Measurements from ENCODE around the gene UFD1.

Gene UFD1

DNA sequence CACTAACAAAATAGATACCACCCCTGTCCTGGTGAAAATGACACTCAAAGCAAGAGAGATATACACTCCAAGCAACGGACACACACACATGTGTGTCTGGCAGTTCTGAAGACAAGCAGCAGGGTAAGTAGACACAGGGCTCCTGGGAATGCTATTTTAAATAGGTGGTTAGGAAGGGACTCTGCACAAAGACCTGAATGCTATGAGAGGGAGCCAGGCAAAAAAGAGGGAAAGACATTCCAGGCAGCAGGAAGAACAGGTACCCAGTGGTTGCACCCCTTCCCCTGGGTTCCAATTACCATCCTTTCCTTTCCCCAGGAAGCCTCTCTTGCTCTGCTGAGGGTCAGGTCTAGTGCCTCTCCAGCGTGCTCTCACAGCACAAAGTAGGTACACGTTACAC, 3.0 kb downstream of the UFD1 start:
- no peak overlapping the region for H3K4me3 ChIP-seq (IDR thresholded peaks at IDR 0.05; ENCODE audit: insufficient read depth, low read depth, low read length)
- no peak overlapping the region for H2AFZ ChIP-seq (ENCODE audit: low read depth)
- TF ChIP-seq, protein P1, sequence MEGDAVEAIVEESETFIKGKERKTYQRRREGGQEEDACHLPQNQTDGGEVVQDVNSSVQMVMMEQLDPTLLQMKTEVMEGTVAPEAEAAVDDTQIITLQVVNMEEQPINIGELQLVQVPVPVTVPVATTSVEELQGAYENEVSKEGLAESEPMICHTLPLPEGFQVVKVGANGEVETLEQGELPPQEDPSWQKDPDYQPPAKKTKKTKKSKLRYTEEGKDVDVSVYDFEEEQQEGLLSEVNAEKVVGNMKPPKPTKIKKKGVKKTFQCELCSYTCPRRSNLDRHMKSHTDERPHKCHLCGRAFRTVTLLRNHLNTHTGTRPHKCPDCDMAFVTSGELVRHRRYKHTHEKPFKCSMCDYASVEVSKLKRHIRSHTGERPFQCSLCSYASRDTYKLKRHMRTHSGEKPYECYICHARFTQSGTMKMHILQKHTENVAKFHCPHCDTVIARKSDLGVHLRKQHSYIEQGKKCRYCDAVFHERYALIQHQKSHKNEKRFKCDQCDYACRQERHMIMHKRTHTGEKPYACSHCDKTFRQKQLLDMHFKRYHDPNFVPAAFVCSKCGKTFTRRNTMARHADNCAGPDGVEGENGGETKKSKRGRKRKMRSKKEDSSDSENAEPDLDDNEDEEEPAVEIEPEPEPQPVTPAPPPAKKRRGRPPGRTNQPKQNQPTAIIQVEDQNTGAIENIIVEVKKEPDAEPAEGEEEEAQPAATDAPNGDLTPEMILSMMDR (conservative IDR thresholded peaks at IDR 0.05; ENCODE audit: low read depth, low read length) = no peak
- no peak overlapping the region for H3K27ac ChIP-seq
- H4K20me1 ChIP-seq (ENCODE audit: insufficient read depth) = no peaks in the 10 kb centered on the region; the same call in 1 of the 2 replicates
- H3K79me2 ChIP-seq (ENCODE audit: insufficient read depth, low read depth) = peaks cover 53% of the 10 kb centered on the region
- peaks cover 37% of the 10 kb centered on the region for H3K4me1 ChIP-seq (ENCODE audit: low read depth, poor library complexity, severe bottlenecking)
- H3K9ac ChIP-seq = no peak overlapping the region
- H3K4me2 ChIP-seq = no peak overlapping the region
- H3K36me3 ChIP-seq (ENCODE audit: insufficient read depth) = no peaks in the 10 kb centered on the region
- no peaks in the 10 kb centered on the region for H3K27me3 ChIP-seq (ENCODE audit: insufficient read depth, low read depth)

DNA sequence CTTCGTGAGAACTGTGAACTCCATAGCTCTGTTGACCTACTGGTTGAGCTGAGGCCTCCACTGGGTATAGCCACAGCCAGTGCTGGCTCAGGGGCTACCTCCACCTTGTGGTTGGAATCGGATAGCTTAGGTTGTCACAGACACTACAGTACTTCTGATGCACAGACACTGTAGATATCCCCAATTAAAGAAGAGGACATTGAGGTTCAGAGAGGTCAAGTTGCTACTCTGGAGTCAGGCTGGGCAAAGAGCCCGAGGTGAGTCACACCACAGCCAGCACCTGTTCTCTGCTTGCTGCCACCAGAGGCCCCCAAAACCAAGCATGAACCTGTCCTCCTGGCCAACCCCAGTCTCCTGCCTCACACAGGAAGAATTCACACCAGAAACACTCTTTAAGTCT, 5.4 kb downstream of the UFD1 start:
- Histone ChIP-seq H3K36me3 (ENCODE audit: insufficient read depth) (no peaks in the 10 kb centered on the region), H3K4me1 (ENCODE audit: low read depth, poor library complexity, severe bottlenecking) (peaks cover 33% of the 10 kb centered on the region), H3K4me3 (IDR thresholded peaks at IDR 0.05; ENCODE audit: insufficient read depth, low read depth, low read length) (no peak overlapping the region), H4K20me1 (ENCODE audit: insufficient read depth) (no peaks in the 10 kb centered on the region; the same call in 1 of the 2 replicates), H3K79me2 (ENCODE audit: insufficient read depth, low read depth) (peaks cover 40% of the 10 kb centered on the region), H3K27ac (no peak overlapping the region), H3K4me2 (no peak overlapping the region), H3K27me3 (ENCODE audit: insufficient read depth, low read depth) (no peaks in the 10 kb centered on the region), H2AFZ (ENCODE audit: low read depth) (no peak overlapping the region), H3K9ac (no peak overlapping the region)
- TF ChIP-seq, protein P1 (conservative IDR thresholded peaks at IDR 0.05; ENCODE audit: low read depth, low read length) = no peak

DNA sequence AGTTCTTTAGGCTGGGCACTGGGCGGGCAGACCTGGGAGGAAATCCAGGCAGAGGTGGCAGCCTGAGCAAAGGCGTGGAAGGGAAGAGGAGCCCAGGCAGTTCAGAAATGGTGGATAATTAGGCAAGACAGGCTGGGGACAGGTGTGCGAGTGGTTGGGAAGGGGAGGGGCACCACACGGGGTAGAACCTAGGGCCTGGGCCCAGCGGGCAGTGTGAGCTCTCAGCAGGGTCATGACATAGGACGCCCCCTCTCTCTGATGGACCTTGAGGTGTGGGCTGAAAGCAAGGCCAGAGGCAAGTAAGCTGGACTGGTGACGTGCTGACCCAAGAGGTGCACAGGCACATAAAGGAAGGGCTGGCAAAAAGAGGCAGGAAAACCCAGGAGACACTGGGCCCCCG, 6.8 kb downstream of the UFD1 start:
- Histone ChIP-seq H2AFZ (ENCODE audit: low read depth) (no peak overlapping the region), H3K27ac (no peak overlapping the region), H3K9ac (no peak overlapping the region), H4K20me1 (ENCODE audit: insufficient read depth) (no peaks in the 10 kb centered on the region; the same call in 1 of the 2 replicates), H3K79me2 (ENCODE audit: insufficient read depth, low read depth) (peaks cover 27% of the 10 kb centered on the region), H3K4me3 (IDR thresholded peaks at IDR 0.05; ENCODE audit: insufficient read depth, low read depth, low read length) (no peak overlapping the region), H3K27me3 (ENCODE audit: insufficient read depth, low read depth) (no peaks in the 10 kb centered on the region), H3K4me1 (ENCODE audit: low read depth, poor library complexity, severe bottlenecking) (peaks cover 28% of the 10 kb centered on the region), H3K36me3 (ENCODE audit: insufficient read depth) (no peaks in the 10 kb centered on the region), H3K4me2 (no peak overlapping the region)
- TF ChIP-seq, protein P1 (conservative IDR thresholded peaks at IDR 0.05; ENCODE audit: low read depth, low read length) = no peak

DNA sequence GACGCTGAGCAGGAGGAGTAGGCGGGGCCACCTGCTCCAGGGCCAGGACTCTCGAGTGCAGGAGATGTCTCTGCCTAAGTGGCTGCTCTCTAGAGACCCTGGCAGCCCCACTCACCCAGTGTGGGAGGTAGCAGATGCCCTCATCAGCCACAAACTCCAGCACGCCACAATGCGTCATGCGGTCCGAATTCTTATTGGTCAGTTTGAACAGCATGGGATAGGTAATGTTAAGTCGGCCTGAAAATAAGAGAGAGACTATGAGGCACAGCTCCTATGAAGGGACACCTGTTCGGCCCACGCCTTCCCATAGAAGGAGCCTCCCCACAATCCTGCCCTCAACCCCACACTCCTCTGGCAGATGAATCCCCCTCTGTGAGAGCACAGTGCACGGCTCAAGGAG, 7.4 kb downstream of the UFD1 start:
- no peaks in the 10 kb centered on the region; the same call in 1 of the 2 replicates for H4K20me1 ChIP-seq (ENCODE audit: insufficient read depth)
- peaks cover 20% of the 10 kb centered on the region for H3K79me2 ChIP-seq (ENCODE audit: insufficient read depth, low read depth)
- no peaks in the 10 kb centered on the region for H3K36me3 ChIP-seq (ENCODE audit: insufficient read depth)

More for the DNA sequence above, 7.4 kb downstream of the UFD1 start:
- H3K4me2 ChIP-seq = no peak overlapping the region
- TF ChIP-seq, protein P1 (conservative IDR thresholded peaks at IDR 0.05; ENCODE audit: low read depth, low read length) = no peak
- no peak overlapping the region for H2AFZ ChIP-seq (ENCODE audit: low read depth)
- H3K9ac ChIP-seq = no peak overlapping the region
- H3K27me3 ChIP-seq (ENCODE audit: insufficient read depth, low read depth) = no peaks in the 10 kb centered on the region
- no peak overlapping the region for H3K27ac ChIP-seq
- H3K4me1 ChIP-seq (ENCODE audit: low read depth, poor library complexity, severe bottlenecking) = peaks cover 21% of the 10 kb centered on the region
- H3K4me3 ChIP-seq (IDR thresholded peaks at IDR 0.05; ENCODE audit: insufficient read depth, low read depth, low read length) = no peak overlapping the region

Measured in KMS-11 (cell line).